ENCODE data around the gene ODAD2. TPM values are rescaled to one million over a fixed set of nuclear protein-coding genes. Genes with fewer than 3 reads are reported as not detected.
"Not testable (repeated sequence)": the region's sequence is repeated elsewhere in the genome, so short reads cannot be mapped to it uniquely, and the experiment has no call there.

The ODAD2 gene
- total RNA-seq, 4 donors from 2014 or later: 0.19 to 0.29 TPM; not detected in 2

- WGBS, 2 donors: 92 to 96% methylated on average over 3 of the region's 3 CpGs
- TF ChIP-seq CTCF (IDR thresholded peaks at IDR 0.05) (no peak), POLR2A (IDR thresholded peaks at IDR 0.05) (no peak)
Measured at GRCh38 chr10:27914888-27915287, 84.0 kb downstream of the ODAD2 start.

GRCh38 chr10:27912231-27912630 lies 86.6 kb downstream of the ODAD2 start:
- TF ChIP-seq CTCF (IDR thresholded peaks at IDR 0.05) (no peak), POLR2A (IDR thresholded peaks at IDR 0.05) (no peak)
- H3K36me3 ChIP-seq: no peaks in the 10 kb centered on the region
- DNase-seq: no peak
- H3K4me3 ChIP-seq: no peak overlapping the region
- no peaks in the 10 kb centered on the region for H3K27me3 ChIP-seq
- H3K9me3 ChIP-seq: no peaks in the 10 kb centered on the region
- 34 to 53% methylated on average over 3 of the region's 3 CpGs for WGBS, 2 donors
- H3K27ac ChIP-seq: no peak overlapping the region
- no peaks in the 10 kb centered on the region for H3K4me1 ChIP-seq
- intact Hi-C loops (cut with DNase I): no loop called here

More at GRCh38 chr10:27914888-27915287, 84.0 kb downstream of the ODAD2 start:
- Histone ChIP-seq H3K36me3 (no peaks in the 10 kb centered on the region), H3K27me3 (no peaks in the 10 kb centered on the region), H3K4me1 (no peaks in the 10 kb centered on the region), H3K4me3 (no peak overlapping the region), H3K27ac (no peak overlapping the region), H3K9me3 (no peaks in the 10 kb centered on the region)
- DNase-seq: no peak
- intact Hi-C loops (cut with DNase I): no loop called here

GRCh38 chr10:27911539-27911938 lies 87.3 kb downstream of the ODAD2 start:
- H3K4me3 ChIP-seq: no peak overlapping the region
- intact Hi-C loops (cut with DNase I): no loop called here
- no peak overlapping the region for H3K27ac ChIP-seq
- no peaks in the 10 kb centered on the region for H3K9me3 ChIP-seq
- no peaks in the 10 kb centered on the region for H3K36me3 ChIP-seq
- H3K4me1 ChIP-seq: no peaks in the 10 kb centered on the region
- no peak for DNase-seq
- TF ChIP-seq CTCF (IDR thresholded peaks at IDR 0.05) (no peak), POLR2A (IDR thresholded peaks at IDR 0.05) (no peak)
- H3K27me3 ChIP-seq: no peaks in the 10 kb centered on the region
- 59 to 69% methylated on average over 4 of the region's 4 CpGs for WGBS, 2 donors

GRCh38 chr10:27911011-27911410 lies 87.9 kb downstream of the ODAD2 start:
- Histone ChIP-seq H3K4me1 (no peaks in the 10 kb centered on the region), H3K27ac (no peak overlapping the region), H3K36me3 (no peaks in the 10 kb centered on the region), H3K9me3 (no peaks in the 10 kb centered on the region), H3K27me3 (no peaks in the 10 kb centered on the region), H3K4me3 (no peak overlapping the region)
- no peak for DNase-seq
- 75 to 80% methylated on average over 8 to 9 of the region's 9 CpGs for WGBS, 2 donors
- intact Hi-C loops (cut with DNase I): no loop called here
- TF ChIP-seq POLR2A (IDR thresholded peaks at IDR 0.05): no peak
- no peak for TF ChIP-seq CTCF (IDR thresholded peaks at IDR 0.05)

- intact Hi-C loops (cut with DNase I): no loop called here
- TF ChIP-seq CTCF (IDR thresholded peaks at IDR 0.05) (no peak), POLR2A (IDR thresholded peaks at IDR 0.05) (no peak)
- Histone ChIP-seq H3K27ac (no peak overlapping the region), H3K4me3 (no peak overlapping the region), H3K36me3 (no peaks in the 10 kb centered on the region), H3K4me1 (no peaks in the 10 kb centered on the region), H3K27me3 (no peaks in the 10 kb centered on the region), H3K9me3 (no peaks in the 10 kb centered on the region)
- 38 to 62% methylated on average over 3 of the region's 3 CpGs for WGBS, 2 donors
- no peak for DNase-seq
Measured at GRCh38 chr10:27908231-27908630, 90.6 kb downstream of the ODAD2 start.

GRCh38 chr10:27899485-27899884 lies 99.4 kb downstream of the ODAD2 start:
- H3K27ac ChIP-seq; DNase-seq; H3K4me3 ChIP-seq; H3K36me3 ChIP-seq; H3K9me3 ChIP-seq; H3K4me1 ChIP-seq; intact Hi-C loops (cut with DNase I): not testable (repeated sequence)
- peaks cover 0 to 11% (median 0%) of the 10 kb centered on the region in 4 donors for H3K27me3 ChIP-seq
- WGBS, 2 donors: 59 to 67% methylated on average over 3 of the region's 6 CpGs

Data from esophagus squamous epithelium (tissue), 5 donors.